DND-41 (cell line): ENCODE data around the gene SOX13.

ENCODE experiments used
- CTCF ChIP-seq: IDR thresholded peaks from 2 replicates; pipeline ENCODE4 v1.5.1; 2012; ENCODE audit warnings: borderline replicate concordance, low read length, moderate library complexity, mild to moderate bottlenecking; ENCODE audit not compliant: poor library complexity, severe bottlenecking; ENCODE audit errors: extremely low read depth
- EZH2 ChIP-seq: IDR thresholded peaks from 3 replicates; pipeline ENCODE4 v1.6.1; 2012; ENCODE audit warnings: borderline replicate concordance, low read depth, mild to moderate bottlenecking, moderate library complexity, low read length, inconsistent platforms; ENCODE audit not compliant: severe bottlenecking

- TF ChIP-seq EZH2 (no peak), CTCF (no peak)
Measured at GRCh38 chr1:204073837-204074273, 940 bp downstream of the SOX13 start.
